ENCODE data around the gene DPEP3.

DNA sequence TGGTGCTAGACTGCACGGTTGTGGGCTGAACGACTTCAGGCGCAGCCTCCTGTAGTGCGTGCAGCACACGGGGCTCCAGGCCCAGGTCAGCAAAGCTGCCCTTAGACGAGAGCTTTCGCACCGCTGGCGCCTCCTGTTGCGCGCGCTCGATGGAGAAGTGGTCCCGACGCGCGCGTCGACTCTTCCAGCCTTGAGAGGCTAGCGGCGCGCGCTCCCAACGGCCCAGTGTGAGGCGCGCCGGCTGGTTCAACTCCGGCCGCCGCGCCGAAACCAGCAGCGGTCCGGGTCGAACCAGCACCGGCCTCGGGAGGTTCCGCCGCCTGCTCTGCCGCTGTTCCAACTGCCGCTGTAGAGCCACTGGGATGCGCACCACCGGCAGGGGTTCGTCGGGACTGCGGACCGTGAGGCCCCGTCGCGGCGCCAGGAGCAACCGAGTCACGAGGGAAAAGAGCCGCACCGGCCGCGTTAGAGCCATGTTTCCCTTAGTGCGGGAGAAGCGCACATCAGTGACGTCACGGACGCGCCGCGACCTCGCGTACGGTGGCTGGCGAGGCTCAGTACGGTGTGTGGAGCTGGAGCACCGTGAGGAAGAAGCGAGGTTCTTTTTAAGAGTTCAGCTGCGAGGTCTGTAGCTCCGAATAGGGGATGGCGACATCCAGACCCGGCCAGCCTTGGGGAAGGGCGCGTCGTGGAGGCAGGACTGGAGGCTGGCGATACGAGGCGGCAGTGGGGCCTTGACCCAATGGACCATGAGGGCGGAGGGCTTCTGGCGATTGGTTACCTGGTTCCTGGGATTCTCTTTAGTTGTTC is 42.6 kb upstream of the DPEP3 start, which contains the start of the genes DDX28 and DUS2:
- TF ChIP-seq FOXK2 (IDR thresholded peaks at IDR 0.05), result peak; percentile 90
- TF ChIP-seq, protein P1, sequence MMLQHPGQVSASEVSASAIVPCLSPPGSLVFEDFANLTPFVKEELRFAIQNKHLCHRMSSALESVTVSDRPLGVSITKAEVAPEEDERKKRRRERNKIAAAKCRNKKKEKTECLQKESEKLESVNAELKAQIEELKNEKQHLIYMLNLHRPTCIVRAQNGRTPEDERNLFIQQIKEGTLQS (IDR thresholded peaks at IDR 0.05; ENCODE audit: borderline replicate concordance, extremely low read depth, low read depth, low read length), result peak; percentile 91
- TF ChIP-seq TAF1 (IDR thresholded peaks at IDR 0.05; ENCODE audit: borderline replicate concordance, low read depth, low read length), result peak; percentile 82
- peak; percentile 92; the same call in 1 of the 2 replicates for TF ChIP-seq RBBP5 (conservative IDR thresholded peaks at IDR 0.05)
- TF ChIP-seq BHLHE40 (IDR thresholded peaks at IDR 0.05; ENCODE audit: borderline replicate concordance in 1 of 2, low read depth in 2 of 2, low read length in 1 of 2), result peak; percentile 25 to 72; a peak in 2 of 4 replicates

Measured in GM12878 (cell line).